Gastrocnemius medialis (tissue), 4 donors: ENCODE results near the gene DUOXA2.

Experiments used
- CTCF ChIP-seq, 5 experiments: fragments of 450-650 bp in 3 of 5; fragments of 200-600 bp in 2 of 5; sonication (generic) in 2 of 5; IDR thresholded peaks in 4 of 5; conservative IDR thresholded peaks in 1 of 5; 1 replicate in 4 of 5; 2 replicates in 1 of 5; pipeline ENCODE4 v1.5.1; 2016 to 2019; ENCODE audit warnings: antibody characterized with exemption in 5 of 5, mild to moderate bottlenecking in 3 of 5, moderate library complexity in 3 of 5
- POLR2A ChIP-seq, 2 donors: fragments of 450-650 bp; IDR thresholded peaks; one replicate each; pipeline ENCODE4 v1.6.1; 2017; ENCODE audit warnings: antibody characterized with exemption in 2 of 2, mild to moderate bottlenecking in 2 of 2, moderate library complexity in 2 of 2

GRCh38 chr15:45139770-45140169 is 25.6 kb downstream of the DUOXA2 start:
- TF ChIP-seq CTCF (IDR thresholded peaks at IDR 0.05 in 4 of 5, conservative IDR thresholded peaks at IDR 0.05 in 1 of 5) (no peak), POLR2A (IDR thresholded peaks at IDR 0.05) (no peak)
